KBM-7 (cell line): ENCODE measurements around the gene TIMP2.
A peak's percentile ranks its signal among the peaks of the same experiment; 100 is the strongest.
"Not testable (repeated sequence)": the region's sequence is repeated elsewhere in the genome, so short reads cannot be mapped to it uniquely, and the experiment has no call there.

Experiments used
- DNase-seq: peaks from one replicate; pipeline ENCODE4 v3.0.0-alpha.2; 2015
- in situ Hi-C: fragments of 300-500 bp; cut with MboI; formaldehyde crosslinking; loops from 2 replicates; pipeline ENCODE4 v1.14.3; 2020; ENCODE audit warnings: low sequenced_read_pairs, low pct_unique_long_range_greater_than_20kb, mixed read lengths

TIMP2 gene, protein sequence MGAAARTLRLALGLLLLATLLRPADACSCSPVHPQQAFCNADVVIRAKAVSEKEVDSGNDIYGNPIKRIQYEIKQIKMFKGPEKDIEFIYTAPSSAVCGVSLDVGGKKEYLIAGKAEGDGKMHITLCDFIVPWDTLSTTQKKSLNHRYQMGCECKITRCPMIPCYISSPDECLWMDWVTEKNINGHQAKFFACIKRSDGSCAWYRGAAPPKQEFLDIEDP

DNA sequence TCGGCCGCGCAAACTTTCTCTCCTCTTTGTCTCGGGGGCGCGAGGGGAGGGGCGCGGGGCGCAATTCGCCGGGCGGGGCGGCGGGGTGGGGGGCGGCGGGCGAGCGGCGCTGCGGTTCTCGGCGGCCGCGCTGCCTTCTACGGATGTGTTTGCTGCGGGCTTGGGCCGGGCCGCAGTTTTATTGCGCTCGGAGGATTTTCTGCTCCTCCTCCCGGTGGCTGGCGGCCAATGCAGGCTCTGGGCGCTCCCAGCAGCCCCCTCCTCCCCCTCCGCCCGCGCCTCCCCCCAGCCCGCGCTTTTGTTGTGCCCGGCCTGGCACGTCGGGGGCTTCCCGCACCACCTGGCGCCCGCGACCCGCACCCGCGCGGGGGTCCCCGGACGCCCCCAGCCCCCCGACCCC, at the start of gene TIMP2:
TIMP2 (minus strand) TSS at position 154 of the 400 bp plus-strand sequence. CDS start 299 bp downstream, outside the sequence.
- in situ Hi-C loops: no loop called here
- peak; percentile 81 for DNase-seq

DNA sequence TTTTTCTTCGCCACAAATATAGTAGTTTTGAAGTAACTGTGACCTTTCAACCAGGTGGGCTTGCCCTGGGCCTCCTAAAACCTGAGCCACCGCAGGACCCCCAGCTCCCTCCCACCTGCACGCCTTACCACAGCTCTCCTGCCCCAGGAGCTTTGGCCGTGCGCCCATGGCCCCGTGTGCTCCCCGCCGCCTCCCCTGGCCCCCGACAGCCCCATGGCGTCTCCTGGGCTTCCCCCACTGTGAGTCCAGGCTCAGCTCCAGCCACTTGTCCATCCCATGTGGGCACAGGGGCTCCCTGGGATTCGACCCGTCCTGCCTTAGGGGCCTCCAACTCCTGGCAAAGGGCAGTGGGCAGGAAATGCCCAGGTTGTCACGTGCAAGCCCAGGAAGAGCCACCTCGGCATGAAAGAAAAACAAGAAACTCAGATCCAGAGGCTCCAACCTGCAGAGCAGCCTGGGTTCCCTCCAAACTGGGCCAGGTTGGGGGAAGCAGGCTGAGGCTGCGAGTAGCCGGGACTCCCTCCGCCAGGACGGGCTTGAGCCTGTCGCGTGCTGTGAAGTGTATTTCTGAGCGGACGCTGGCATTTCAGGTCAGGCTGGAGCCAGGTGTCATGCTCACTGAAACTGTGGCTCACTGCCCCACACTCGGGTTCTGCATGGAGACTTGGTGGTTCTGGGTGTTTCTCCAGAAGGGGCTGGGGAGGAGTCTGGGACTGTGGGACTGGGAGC, 48.8 kb upstream of the TIMP2 start:
- in situ Hi-C loops: loop anchor here (25.0 kb wide), 1 partner anchor 112 kb away; no protein-coding TSS in a partner anchor

DNA sequence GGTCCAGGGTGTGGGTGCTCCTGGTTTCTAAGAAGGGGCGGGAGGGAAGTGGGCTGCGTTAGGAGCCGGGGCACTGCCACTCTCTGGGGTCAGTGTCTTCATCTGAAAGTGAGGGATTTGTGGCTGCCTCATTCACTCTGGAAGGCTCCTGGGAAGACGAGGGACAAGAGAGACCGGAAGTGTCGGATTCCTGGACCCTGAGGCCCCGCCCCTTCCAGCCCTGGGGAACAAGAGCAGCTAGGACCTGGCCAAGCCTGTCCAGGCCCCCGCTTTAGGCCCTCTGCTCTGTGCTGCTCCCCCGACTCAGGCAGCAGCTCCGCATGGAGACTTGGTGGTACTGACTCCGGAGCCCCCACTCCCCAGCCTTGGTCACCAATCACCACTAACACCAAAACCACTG, 48.0 kb upstream of the TIMP2 start:
- DNase-seq: no peak
- in situ Hi-C loops: loop anchor here (25.0 kb wide), 1 partner anchor 111 kb away; no protein-coding TSS in a partner anchor

More for the DNA sequence above, 48.8 kb upstream of the TIMP2 start:
- DNase-seq: no peak

DNA sequence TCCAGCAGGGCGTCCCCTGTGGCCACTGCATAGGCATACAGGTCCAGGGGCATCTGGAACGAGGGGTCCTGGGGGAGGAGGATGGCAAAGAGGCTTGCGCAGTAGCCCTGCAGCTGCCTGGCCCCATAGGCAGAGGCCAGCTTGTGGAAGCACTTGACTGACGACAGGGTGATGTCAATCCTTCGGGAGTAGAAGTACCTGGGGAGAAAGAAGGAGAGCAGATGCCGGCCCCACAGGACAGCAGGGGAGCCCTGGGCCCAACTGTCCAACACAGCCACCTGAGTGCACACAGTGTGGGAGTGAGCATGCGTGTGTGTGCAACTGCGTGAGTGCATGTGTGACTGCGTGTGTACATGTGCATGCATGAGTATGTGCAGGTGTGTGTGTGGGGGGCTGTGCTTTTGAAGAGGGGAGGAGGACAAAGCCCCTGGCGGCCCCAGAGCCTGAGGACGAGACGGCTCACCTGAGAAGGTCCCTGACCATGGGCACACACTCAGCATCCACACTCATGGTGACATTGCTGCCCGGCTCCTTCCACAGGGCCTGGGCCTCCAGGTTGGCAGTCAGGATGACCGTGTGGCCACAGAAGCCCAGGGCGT, 47.4 kb upstream of the TIMP2 start:
- in situ Hi-C loops: loop anchor here (25.0 kb wide), 1 partner anchor 110 kb away; no protein-coding TSS in a partner anchor
- no peak for DNase-seq

DNA sequence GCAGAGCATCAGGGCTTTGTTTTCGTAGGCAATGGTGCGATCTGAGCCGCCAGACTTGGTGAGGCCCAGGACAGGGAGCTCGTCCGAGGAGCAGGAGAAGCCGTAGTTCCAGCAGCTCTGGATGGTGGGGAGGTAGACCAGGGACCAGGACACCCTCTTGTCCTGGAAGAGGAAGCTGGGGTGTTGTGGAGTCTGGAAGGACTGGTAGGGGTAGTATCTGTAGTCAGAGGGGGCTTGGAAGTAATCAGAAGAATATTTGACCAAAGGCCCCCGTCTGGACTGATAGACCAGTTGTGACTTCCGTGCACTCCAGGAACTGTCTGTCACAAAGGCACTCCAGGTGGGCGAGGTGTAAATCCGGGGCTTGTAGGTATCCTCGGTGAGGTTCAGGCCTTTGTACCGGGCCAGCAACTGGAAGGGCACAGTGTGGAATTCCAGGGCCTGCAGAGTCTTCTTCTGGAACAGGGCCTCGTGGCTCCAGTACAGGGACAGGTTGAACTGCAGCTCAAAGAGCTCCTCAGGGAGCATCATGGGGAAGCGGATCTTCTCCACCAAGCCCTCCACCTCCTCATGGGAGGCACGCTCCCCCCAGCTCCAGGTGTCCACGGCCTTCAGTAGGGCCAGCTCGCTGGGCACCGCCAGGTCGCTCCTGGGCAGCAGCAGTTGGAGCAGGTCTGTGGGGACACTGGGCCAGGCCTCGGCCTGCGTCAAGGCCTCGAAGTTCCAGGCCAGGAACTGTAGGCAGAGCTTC, 46.7 kb upstream of the TIMP2 start:
- no peak for DNase-seq
- in situ Hi-C loops: loop anchor here (25.0 kb wide), 1 partner anchor 110 kb away; no protein-coding TSS in a partner anchor

DNA sequence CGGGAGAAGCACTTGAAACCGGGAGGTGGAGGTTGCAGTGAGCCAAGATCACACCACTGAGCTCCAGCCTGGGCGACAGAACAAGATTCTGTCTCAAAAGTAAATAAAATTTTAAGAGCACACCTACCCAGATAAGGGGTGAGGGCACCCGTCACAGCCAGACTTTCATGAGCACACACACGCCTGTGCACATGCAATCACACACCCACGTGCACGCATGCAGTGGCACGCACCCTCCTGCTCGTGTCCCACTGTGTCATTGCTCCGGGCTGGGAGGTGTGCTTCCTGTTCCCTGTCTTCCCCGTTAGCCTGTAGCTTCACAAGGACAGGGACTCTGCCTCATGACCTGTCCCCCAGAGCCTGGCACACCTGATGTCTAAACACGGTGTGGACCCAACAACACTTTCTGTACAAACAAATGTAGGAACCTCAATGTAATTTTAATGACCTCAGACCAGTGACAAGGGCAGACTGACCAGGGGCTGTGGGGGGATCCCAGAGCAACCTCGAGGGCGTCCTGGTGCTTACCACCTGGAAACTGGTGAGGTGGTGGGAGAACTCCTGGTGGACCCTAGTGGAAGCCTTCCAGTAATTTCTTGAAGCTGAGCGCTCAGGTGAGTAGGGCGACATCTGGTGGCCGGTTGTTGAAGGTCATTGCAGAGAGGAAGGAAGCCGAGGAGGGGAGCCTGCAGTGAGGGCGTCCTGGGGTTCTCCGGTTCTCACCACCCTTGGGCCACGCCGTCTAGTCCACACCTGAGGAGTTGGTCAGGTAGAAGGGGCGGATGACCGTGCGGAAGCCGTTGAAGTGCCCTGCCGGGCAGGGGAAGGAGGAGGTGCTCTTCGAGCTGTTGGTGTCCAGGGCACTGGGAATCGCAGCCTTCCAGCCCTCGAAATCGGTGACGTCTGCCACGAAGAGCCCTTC, 45.9 kb upstream of the TIMP2 start:
- peak; percentile 82 for DNase-seq
- in situ Hi-C loops: loop anchor here (25.0 kb wide), 1 partner anchor 109 kb away; no protein-coding TSS in a partner anchor

DNA sequence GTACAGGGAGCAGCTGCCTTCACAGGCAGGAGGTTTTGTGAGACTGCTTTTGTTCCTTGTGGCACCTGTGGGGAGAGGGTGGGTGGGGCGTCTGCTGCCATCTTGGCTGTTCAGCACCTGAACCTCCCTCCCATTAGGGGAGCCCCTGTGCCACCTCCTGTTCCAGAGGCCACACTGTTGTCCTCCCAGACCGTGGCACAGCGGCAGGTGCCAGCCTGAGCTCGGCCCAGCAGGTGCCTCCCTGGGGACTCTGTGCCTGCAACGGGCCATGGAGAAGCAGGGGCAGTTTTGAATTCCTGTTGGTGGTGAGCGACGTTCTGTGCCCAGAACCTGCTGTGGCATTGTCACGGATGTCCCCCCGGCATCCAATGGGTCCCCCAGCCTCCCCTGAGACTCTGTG, 44.7 kb upstream of the TIMP2 start:
- in situ Hi-C loops: loop anchor here (25.0 kb wide), 1 partner anchor 108 kb away; no protein-coding TSS in a partner anchor
- no peak for DNase-seq

DNA sequence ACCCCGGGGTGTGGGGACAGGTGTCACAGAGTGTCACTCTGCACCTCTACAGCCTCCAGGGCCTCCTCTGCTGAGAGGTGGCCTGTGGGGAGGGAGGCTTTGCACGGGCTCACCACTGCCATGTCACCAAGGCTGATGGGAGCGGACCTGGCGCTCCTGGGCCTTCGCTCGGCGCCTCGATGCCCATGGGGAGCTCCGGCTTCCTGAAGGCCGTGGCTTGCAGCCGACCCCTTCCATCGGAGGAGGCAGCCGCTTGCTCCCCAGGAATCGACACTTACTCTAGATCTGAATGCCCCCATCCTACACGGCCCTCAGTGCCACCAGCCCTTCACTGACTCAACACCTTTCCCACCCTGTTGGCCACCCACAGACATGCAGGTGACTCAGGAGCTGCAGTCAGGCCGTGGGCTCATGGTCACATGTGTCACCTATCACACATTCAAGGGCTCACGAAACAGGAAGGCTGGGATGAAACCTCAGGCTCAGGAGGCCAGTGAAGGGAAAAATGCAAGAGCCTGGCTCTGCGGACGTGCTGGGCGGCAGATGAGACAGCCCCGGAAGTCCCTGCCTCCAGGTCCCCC, 42.7 kb upstream of the TIMP2 start:
- in situ Hi-C loops: loop anchor here (25.0 kb wide), 1 partner anchor 106 kb away; no protein-coding TSS in a partner anchor
- DNase-seq: no peak

DNA sequence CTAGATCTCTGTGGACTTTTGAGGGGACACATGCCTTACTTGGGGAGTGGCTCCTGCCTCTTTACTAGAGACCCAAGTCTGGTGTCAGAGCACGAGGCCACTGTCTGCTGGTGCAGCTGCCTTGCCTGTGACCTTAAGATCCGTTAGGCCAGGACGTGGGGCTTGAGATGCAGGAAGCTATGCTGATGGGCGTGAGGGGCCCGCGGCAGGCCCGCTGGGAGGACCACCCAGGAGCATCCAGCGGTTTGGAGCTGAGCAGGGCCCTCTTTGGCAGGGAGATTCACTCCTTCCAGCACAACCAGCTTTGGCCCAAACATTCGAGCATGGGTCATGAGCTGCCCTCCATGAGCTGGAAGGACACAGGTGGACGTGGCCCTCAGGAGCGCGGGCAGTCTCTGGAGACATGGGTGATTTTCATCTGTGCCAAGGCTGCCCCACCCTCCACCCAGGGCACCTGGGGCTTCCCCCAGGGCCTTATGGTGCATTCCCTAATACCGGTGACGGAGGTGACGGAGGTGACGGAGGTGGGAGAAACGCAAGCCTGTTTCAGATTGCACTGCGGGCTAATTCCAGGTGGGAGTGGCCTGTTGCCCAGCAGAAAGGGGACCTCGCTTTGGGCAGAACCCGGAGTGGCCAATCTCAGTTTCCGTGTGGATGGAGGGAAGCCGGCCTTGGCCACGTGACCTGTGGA, 41.9 kb upstream of the TIMP2 start:
- in situ Hi-C loops: loop anchor here (25.0 kb wide), 1 partner anchor 105 kb away; no protein-coding TSS in a partner anchor
- DNase-seq: no peak

DNA sequence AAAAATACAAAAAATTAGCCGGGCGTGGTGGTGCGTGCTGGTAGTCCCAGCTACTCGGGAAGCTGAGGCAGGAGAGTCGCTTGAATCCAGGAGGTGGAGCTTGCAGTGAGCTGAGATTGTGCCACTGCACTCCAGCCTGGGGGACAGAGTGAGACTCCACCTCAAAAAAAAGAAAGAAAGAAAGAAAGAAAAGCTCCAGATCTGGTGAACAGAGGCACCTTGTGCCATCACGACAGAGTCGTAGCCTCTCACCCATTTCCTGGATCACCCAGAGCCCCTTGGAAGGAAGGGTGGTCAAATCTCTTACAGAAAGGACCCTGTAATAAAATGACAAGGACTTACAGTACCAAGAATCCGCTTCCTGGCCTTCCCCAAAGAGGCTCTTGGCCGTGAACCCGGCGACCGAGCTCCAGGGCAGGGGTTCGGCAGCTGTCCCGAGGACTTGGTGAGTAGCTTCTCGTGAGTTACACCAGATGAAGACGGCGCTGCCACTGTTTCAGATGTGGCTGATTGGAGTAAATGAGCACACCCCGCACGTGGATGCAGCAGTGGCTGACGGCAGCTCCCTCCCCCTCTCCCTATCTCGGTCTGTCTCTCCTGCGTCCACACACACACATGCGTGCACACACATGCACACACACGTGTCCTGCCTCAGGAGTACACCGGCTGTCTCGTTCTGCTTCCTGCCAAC, 41.1 kb upstream of the TIMP2 start:
- DNase-seq: no peak
- in situ Hi-C loops: loop anchor here (25.0 kb wide), 1 partner anchor 104 kb away; no protein-coding TSS in a partner anchor

DNA sequence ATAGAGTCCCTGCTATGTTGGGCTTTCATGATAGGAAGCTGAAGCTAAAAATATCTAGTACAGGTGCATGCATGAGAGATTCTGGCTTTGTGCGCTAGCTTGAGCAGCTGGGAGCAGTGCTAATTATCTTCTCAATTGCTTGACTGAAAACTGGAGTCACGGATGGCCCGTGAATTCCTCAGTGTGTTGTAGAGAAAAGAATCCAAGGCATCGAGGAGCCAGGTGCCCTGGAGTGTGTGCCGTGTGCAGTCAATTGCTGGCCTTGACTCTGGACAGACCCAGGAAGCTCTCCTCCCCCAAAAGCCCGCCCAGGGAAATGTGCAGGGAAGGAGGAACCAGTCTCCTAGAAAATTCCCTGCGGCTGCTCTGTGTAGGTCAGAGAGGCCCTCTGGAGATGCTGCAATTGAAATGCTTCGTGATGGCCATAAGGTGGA, 40.3 kb upstream of the TIMP2 start:
- no peak for DNase-seq
- in situ Hi-C loops: loop anchor here (25.0 kb wide), 1 partner anchor 103 kb away; no protein-coding TSS in a partner anchor

DNA sequence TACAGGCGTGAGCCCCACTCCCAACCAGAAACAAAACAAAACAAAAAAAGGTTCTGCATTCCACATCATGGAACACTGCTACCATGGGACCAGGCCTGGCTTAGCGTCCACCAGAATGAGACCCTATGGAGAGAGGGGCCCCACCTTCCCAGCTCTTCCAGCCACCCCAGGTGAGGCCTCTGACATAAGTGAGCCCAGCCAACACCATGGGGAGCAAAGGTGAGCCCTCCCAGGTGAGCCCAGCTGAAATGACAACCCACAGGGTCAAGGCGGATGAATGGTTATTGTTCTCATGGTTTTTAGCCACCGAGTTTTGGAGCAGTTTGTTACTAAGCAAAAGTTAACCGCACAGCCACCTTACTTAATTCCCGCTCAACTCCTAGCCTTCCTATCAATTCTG, 38.2 kb upstream of the TIMP2 start:
- in situ Hi-C loops: loop anchor here (25.0 kb wide), 1 partner anchor 101 kb away; no protein-coding TSS in a partner anchor
- DNase-seq: no peak

DNA sequence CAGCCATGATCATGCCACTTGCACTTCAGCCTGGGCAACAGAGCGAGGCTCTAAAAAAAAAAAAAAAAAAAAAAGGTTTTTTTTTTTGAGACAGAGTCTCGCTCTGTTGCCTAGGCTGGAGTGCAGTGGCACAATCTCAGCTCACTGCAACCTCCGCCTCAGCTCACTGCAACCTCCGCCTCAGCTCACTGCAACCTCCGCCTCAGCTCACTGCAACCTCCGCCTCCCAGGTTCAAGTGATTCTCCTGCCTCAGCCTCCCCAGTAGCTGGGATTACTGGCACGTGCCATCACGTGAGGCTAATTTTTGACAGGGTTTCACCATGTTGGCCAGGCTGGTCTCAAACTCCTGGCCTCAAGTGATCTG, 37.8 kb upstream of the TIMP2 start:
- in situ Hi-C loops: loop anchor here (25.0 kb wide), 1 partner anchor 101 kb away; no protein-coding TSS in a partner anchor
- DNase-seq: not testable (repeated sequence)

DNA sequence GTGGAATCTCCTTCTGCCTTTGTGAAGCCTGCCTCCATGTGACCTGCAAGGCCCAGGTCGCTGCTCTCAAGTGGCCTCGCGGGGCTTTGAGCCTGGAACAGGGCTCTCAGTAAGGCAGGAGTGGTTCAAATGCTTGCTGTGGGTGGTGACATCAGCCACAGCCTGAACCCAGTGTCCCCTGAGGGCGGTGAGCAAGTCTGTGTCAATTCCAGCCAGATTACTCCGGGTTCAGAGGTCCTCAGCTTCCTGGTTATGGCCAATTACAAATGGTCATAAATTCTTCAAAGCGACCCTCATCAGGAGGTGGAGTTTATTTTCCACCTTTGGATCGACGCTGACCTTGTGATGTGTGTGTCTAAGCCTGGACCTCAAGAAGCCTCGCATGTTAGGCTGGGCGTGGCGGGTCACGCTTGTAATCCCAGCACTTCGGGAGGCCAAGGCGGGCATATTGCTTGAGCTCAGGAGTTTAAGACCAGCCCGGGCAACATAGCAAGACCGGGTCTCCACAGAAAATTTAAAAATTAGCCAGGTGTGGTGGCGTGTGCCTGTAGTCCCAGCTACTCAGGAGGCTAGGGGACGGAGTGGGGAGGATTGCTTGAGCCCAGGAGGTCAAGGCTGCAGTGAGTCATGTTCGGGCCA, 37.3 kb upstream of the TIMP2 start:
- DNase-seq: no peak
- in situ Hi-C loops: loop anchor here (25.0 kb wide), 1 partner anchor 100 kb away; no protein-coding TSS in a partner anchor

DNA sequence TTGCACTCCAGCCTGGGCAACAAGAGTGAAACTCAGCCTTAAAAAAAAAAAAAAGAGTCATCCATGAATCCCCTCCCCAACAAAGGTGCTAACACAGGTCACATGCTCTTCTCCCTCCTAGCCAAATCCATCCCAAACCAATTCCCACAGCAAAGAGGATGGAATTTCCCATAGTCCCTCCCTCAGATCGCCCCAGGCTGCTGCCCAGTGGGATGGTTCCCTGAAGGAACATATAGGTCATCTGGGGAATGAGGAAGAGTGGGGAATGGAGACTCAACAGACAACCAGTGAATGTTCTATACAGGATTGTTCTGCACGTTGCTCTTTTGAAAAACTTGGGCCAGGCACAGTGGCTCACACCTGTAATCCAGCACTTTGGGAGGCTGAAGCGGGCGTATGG, 36.4 kb upstream of the TIMP2 start:
- no peak for DNase-seq
- in situ Hi-C loops: loop anchor here (25.0 kb wide), 1 partner anchor 99 kb away; no protein-coding TSS in a partner anchor

DNA sequence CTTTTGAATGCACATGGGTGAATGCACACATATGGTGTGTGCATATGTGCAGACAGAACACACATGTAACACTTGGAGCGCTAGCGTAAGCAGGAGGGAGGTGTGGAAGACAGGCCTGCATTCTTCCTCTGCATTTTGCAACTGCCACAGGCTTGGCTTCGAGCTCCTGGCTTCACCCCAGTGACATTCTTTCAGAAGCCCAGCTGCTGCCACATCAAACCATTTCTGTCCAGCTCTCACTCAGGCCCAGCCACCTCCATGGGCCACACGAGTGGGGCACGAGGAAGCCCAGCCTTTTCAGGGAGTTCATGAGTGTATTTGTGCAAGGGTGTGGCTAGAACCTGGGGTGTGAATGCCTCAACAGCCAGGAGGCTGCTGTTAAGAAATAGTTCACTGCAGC, 35.7 kb upstream of the TIMP2 start:
- no peak for DNase-seq
- in situ Hi-C loops: loop anchor here (25.0 kb wide), 1 partner anchor 99 kb away; no protein-coding TSS in a partner anchor
